ENCODE results near the gene PCGF6.
"Not testable (repeated sequence)": the region's sequence is repeated elsewhere in the genome, so short reads cannot be mapped to it uniquely, and the experiment has no call there.

The PCGF6 gene

GRCh38 chr10:103316087-103316486 is 34.9 kb downstream of the PCGF6 start:
- no peak for DNase-seq (ENCODE audit: low read depth in 2 of 2)

GRCh38 chr10:103310197-103310596 is 40.7 kb downstream of the PCGF6 start:
- no peak for DNase-seq (ENCODE audit: low read depth in 2 of 2)

- DNase-seq (ENCODE audit: low read depth in 2 of 2) = no peak
These were observed 43.3 kb downstream of the PCGF6 start for GRCh38 chr10:103307594-103307993.

- DNase-seq (ENCODE audit: low read depth in 2 of 2) = no peak
These were observed 55.4 kb downstream of the PCGF6 start for GRCh38 chr10:103295374-103296015.

GRCh38 chr10:103291588-103291987 is 59.4 kb downstream of the PCGF6 start:
- DNase-seq (ENCODE audit: low read depth in 2 of 2) = no peak

GRCh38 chr10:103287992-103288391 is 62.9 kb downstream of the PCGF6 start:
- no peak for DNase-seq (ENCODE audit: low read depth in 2 of 2)

- DNase-seq (ENCODE audit: low read depth in 2 of 2) = no peak
These were observed 66.8 kb downstream of the PCGF6 start for GRCh38 chr10:103284170-103284569.

- DNase-seq (ENCODE audit: low read depth in 2 of 2) = no peak
These were observed 68.0 kb downstream of the PCGF6 start for GRCh38 chr10:103282961-103283360.

GRCh38 chr10:103281753-103282152 is 69.2 kb downstream of the PCGF6 start:
- no peak for DNase-seq (ENCODE audit: low read depth in 2 of 2)

- no peak for DNase-seq (ENCODE audit: low read depth in 2 of 2)
These were observed 70.4 kb downstream of the PCGF6 start for GRCh38 chr10:103280506-103280905.

- no peak for DNase-seq (ENCODE audit: low read depth in 2 of 2)
These were observed 70.9 kb downstream of the PCGF6 start for GRCh38 chr10:103280031-103280430.

- DNase-seq (ENCODE audit: low read depth in 2 of 2) = no peak
These were observed 72.1 kb downstream of the PCGF6 start for GRCh38 chr10:103278862-103279298.

GRCh38 chr10:103278537-103278823 is 72.5 kb downstream of the PCGF6 start:
- no peak for DNase-seq (ENCODE audit: low read depth in 2 of 2)

- DNase-seq (ENCODE audit: low read depth in 2 of 2) = no peak
These were observed 73.0 kb downstream of the PCGF6 start for GRCh38 chr10:103277713-103278536.

GRCh38 chr10:103276896-103277712 is 73.8 kb downstream of the PCGF6 start, which contains the start of gene INA:
INA (plus strand) TSS chr10:103277138; CDS start chr10:103277212, 74 bp downstream.
- no peak for DNase-seq (ENCODE audit: low read depth in 2 of 2)

- DNase-seq (ENCODE audit: low read depth in 2 of 2) = no peak
These were observed 74.6 kb downstream of the PCGF6 start for GRCh38 chr10:103276251-103276895.

GRCh38 chr10:103273041-103273441 is 77.9 kb downstream of the PCGF6 start:
- no peak for DNase-seq (ENCODE audit: low read depth in 2 of 2)

GRCh38 chr10:103265717-103266329 is 85.1 kb downstream of the PCGF6 start:
- DNase-seq (ENCODE audit: low read depth in 2 of 2) = no peak

GRCh38 chr10:103262229-103262628 is 88.7 kb downstream of the PCGF6 start:
- DNase-seq (ENCODE audit: low read depth in 2 of 2) = no peak

- no peak for DNase-seq (ENCODE audit: low read depth in 2 of 2)
These were observed 91.0 kb downstream of the PCGF6 start for GRCh38 chr10:103259989-103260388.

GRCh38 chr10:103258928-103259327 is 92.0 kb downstream of the PCGF6 start:
- DNase-seq (ENCODE audit: low read depth in 2 of 2) = not testable (repeated sequence)
